ENCODE results near the gene UNC13D.
"Not testable (repeated sequence)": the region's sequence is repeated elsewhere in the genome, so short reads cannot be mapped to it uniquely, and the experiment has no call there.

Gene UNC13D

DNA sequence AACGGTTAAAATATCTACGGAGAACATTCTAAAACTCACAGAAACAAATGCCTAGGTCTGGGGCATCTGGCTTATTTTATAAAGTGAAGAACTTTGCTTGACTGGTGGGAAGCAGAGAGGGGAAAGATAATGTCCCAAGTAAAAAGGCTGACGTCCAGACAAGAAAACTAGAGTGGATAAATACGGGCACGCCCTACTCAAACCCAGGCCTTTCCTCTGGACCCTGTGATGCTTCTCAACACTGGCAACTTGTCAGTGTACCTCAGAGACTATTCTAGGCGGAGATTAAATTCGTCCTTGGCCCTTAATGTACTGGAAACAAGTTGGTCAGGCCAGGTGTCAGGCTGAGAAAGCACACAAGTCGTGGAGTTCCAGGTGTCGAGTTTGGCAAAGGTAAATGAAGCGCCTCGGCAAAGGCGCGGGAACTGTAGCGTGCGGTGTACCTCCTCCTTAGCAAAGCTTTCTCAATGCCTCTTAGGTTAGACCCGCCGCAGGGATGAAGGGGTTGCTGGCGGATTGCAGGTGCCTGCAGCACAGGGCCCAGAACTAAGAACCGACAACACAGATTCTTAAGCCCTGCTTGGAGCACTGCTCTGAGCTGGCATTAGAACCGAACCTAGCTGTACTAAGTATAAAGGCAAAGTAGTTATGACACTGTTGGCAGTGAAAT lies 60.3 kb downstream of the UNC13D start:
- TF ChIP-seq, protein P1, sequence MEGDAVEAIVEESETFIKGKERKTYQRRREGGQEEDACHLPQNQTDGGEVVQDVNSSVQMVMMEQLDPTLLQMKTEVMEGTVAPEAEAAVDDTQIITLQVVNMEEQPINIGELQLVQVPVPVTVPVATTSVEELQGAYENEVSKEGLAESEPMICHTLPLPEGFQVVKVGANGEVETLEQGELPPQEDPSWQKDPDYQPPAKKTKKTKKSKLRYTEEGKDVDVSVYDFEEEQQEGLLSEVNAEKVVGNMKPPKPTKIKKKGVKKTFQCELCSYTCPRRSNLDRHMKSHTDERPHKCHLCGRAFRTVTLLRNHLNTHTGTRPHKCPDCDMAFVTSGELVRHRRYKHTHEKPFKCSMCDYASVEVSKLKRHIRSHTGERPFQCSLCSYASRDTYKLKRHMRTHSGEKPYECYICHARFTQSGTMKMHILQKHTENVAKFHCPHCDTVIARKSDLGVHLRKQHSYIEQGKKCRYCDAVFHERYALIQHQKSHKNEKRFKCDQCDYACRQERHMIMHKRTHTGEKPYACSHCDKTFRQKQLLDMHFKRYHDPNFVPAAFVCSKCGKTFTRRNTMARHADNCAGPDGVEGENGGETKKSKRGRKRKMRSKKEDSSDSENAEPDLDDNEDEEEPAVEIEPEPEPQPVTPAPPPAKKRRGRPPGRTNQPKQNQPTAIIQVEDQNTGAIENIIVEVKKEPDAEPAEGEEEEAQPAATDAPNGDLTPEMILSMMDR (IDR thresholded peaks at IDR 0.05): no peak
- peaks cover 11% of the 10 kb centered on the region for H3K9me3 Mint-ChIP-seq
- H3K27ac Mint-ChIP-seq: peak overlapping the region; percentile 99
- H3K4me1 Mint-ChIP-seq: peaks cover 44% of the 10 kb centered on the region
- H3K36me3 Mint-ChIP-seq (ENCODE audit: low read depth): peaks cover 22% of the 10 kb centered on the region
- H3K27me3 Mint-ChIP-seq (ENCODE audit: low read depth, poor library complexity): peaks cover 5% of the 10 kb centered on the region
- no peak for DNase-seq
- H3K4me3 Mint-ChIP-seq: peak overlapping the region; percentile 90

DNA sequence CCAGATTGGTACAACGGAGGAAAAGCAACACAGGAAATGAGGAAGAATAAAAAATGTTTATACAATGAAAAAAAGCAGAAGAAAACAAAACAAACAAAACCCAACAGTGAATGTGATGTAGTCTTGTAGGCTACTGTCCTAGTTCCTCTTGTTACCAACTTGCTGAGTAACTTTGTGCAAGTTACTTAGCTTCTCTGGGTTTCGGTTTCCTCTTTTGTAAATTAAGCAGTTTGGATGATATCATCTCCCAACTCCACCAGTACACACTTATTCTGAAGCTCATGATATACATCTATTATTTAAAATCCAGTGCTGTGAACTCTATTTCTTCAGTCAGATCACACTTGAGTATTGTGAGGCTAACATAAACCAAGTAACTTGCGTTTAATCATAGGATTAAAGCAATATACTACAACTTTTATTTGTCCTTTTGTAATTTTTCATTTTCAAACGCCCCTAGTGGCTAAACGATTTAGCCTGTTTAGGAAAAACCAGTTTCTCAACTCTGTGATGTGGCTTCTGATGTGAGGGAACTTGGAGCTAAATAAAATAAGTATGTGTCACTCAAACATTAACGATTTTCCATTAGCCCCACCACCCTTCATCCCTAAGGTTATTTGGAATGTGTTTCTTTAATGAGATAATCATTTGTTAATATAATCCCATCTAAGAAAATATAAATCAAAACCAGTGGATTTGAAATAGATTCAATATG lies 61.0 kb downstream of the UNC13D start:
- TF ChIP-seq, protein P1 (IDR thresholded peaks at IDR 0.05): peak; percentile 54
- Mint-ChIP-seq H3K4me3 (no peak overlapping the region), H3K27me3 (ENCODE audit: low read depth, poor library complexity) (peaks cover 5% of the 10 kb centered on the region), H3K36me3 (ENCODE audit: low read depth) (peaks cover 26% of the 10 kb centered on the region), H3K27ac (peak overlapping the region; percentile 99), H3K9me3 (peaks cover 11% of the 10 kb centered on the region), H3K4me1 (peaks cover 47% of the 10 kb centered on the region)
- DNase-seq: no peak

DNA sequence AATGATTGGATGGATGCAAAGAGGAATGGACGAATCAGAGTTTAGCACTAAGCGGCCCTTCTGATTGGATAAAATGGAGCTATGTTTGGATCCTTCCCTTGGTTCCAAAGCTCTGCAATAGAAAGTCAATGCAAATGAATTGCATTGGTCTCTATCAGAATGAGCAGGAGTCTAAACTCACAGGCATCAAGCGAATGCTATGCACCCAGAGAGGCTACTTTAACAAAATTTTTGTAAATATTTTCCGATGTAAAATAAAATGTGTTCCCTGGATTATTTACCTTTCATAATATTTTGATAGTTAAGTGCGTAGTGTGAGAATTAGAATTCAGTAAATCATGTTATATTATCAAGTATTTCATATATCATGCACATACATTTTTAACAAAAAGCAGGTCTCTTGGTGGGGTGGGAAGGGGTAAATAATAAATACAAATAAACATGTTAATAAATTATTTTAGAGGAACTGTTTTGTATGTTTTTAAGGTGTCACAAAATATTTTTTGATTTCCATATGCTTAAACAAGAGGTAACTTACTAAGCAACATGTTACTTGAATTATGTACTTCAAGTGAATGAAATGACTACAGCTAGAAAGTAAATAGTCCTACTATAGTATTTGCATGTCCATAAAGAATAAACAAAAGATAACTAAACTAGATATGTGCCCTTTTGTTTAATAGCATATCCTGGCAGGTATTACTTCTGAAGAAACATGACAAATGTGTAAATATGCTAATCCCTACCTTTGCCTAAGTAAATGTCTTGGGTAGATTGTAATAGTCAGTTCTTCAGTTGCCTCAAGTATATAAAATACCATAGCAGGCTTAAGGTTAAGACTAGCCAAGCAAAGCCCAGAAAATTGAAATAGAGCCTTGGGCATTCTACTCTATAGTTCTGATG lies 64.0 kb downstream of the UNC13D start:
- Mint-ChIP-seq H3K27me3 (ENCODE audit: low read depth, poor library complexity) (peaks cover 5% of the 10 kb centered on the region), H3K4me1 (peaks cover 57% of the 10 kb centered on the region)

GRCh38 chr17:75779250-75779986 lies 64.8 kb downstream of the UNC13D start:
- DNase-seq: peak; percentile 91
- H3K27me3 Mint-ChIP-seq (ENCODE audit: low read depth, poor library complexity): peaks cover 5% of the 10 kb centered on the region
- TF ChIP-seq, protein P1 (IDR thresholded peaks at IDR 0.05): no peak
- peaks cover 11% of the 10 kb centered on the region for H3K9me3 Mint-ChIP-seq
- peak overlapping the region; percentile 94 for H3K4me3 Mint-ChIP-seq
- H3K4me1 Mint-ChIP-seq: peaks cover 60% of the 10 kb centered on the region
- H3K36me3 Mint-ChIP-seq (ENCODE audit: low read depth): peaks cover 34% of the 10 kb centered on the region
- H3K27ac Mint-ChIP-seq: peak overlapping the region; percentile 100

More for the DNA sequence above, 64.0 kb downstream of the UNC13D start:
- TF ChIP-seq, protein P1 (IDR thresholded peaks at IDR 0.05): no peak
- Mint-ChIP-seq H3K4me3 (peak overlapping the region; percentile 94), H3K36me3 (ENCODE audit: low read depth) (peaks cover 32% of the 10 kb centered on the region), H3K9me3 (peaks cover 11% of the 10 kb centered on the region), H3K27ac (no peak overlapping the region)
- DNase-seq: no peak

GRCh38 chr17:75778861-75779249 lies 65.3 kb downstream of the UNC13D start:
- Mint-ChIP-seq H3K36me3 (ENCODE audit: low read depth) (peaks cover 36% of the 10 kb centered on the region), H3K27ac (peak overlapping the region; percentile 92), H3K4me3 (peak overlapping the region; percentile 94), H3K9me3 (peaks cover 11% of the 10 kb centered on the region), H3K27me3 (ENCODE audit: low read depth, poor library complexity) (peaks cover 5% of the 10 kb centered on the region), H3K4me1 (peaks cover 59% of the 10 kb centered on the region)
- TF ChIP-seq, protein P1 (IDR thresholded peaks at IDR 0.05): peak; percentile 48
- peak; percentile 50 for DNase-seq

DNA sequence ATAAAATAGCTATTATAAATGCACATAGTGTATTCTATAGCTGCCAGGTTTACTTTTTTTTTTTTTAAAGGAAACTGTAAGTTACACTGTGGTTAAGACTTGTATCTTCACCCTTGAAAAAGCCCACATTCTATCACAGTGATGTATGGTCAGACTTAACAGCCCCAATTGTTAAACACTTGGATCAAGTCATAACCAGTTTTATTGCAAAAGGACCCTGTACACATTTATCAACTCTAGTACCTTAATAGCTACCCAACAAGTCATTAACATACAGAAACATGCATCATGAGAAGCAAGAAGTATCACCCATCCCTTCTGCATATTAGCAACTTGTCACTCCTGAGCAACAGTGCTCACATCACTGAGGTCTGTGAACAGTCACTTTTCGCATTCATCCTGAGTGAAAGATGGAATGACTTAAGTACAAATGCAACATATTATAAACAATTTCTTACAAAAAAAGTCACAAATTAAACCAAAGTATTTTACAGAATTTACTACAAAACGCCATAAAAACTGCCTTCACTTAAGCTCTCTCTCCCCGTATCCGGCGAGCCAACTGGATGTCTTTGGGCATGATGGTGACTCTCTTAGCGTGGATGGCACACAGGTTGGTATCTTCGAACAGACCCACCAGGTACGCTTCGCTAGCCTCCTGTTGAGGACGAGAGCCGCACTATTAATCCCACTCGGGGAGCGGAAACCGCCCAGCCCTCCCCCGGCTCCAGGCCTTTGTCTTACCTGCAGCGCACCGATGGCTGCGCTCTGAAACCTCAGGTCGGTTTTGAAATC lies 65.9 kb downstream of the UNC13D start:
- Mint-ChIP-seq H3K27ac (peak overlapping the region; percentile 92), H3K4me3 (peak overlapping the region; percentile 94), H3K9me3 (peaks cover 10% of the 10 kb centered on the region), H3K4me1 (peaks cover 53% of the 10 kb centered on the region), H3K36me3 (ENCODE audit: low read depth) (peaks cover 36% of the 10 kb centered on the region)
- not testable (repeated sequence) for H3K27me3 Mint-ChIP-seq (ENCODE audit: low read depth, poor library complexity); DNase-seq

Data from nephron progenitor cell (in vitro differentiated cells).